Activated T-cell treated with anti-CD3 and anti-CD28 coated beads for 24 hours (primary cell): ENCODE results near the gene DTNA.

Source experiments
- DNase-seq: peaks from one replicate; pipeline ENCODE4 v3.0.0-alpha.2; 2020; ENCODE audit warnings: low read depth

The DTNA gene

GRCh38 chr18:34807106-34807796 is 97.2 kb downstream of the DTNA start:
- DNase-seq = no peak

GRCh38 chr18:34808389-34808788 is 98.3 kb downstream of the DTNA start:
- DNase-seq = no peak

GRCh38 chr18:34809451-34810072 is 99.5 kb downstream of the DTNA start:
- DNase-seq = no peak

- DNase-seq = no peak
Observed at GRCh38 chr18:34816183-34816582, 106.1 kb downstream of the DTNA start.

GRCh38 chr18:34817636-34818035 is 107.5 kb downstream of the DTNA start:
- no peak for DNase-seq

- DNase-seq = no peak
Observed at GRCh38 chr18:34818064-34818463, 108.0 kb downstream of the DTNA start.

GRCh38 chr18:34820360-34821065 is 110.4 kb downstream of the DTNA start:
- DNase-seq = no peak

GRCh38 chr18:34821669-34822210 is 111.6 kb downstream of the DTNA start:
- DNase-seq = no peak

GRCh38 chr18:34828093-34828492 is 118.0 kb downstream of the DTNA start:
- DNase-seq = no peak

- DNase-seq = no peak
Observed at GRCh38 chr18:34834897-34835296, 124.8 kb downstream of the DTNA start.

GRCh38 chr18:34835466-34835865 is 125.4 kb downstream of the DTNA start:
- no peak for DNase-seq

- no peak for DNase-seq
Observed at GRCh38 chr18:34837769-34838272, 127.7 kb downstream of the DTNA start.

- DNase-seq = no peak
Observed at GRCh38 chr18:34838669-34839068, 128.6 kb downstream of the DTNA start.

- no peak for DNase-seq
Observed at GRCh38 chr18:34840256-34840826, 130.2 kb downstream of the DTNA start.

- DNase-seq = no peak
Observed at GRCh38 chr18:34841891-34842290, 131.8 kb downstream of the DTNA start.

- no peak for DNase-seq
Observed at GRCh38 chr18:34844072-34844471, 134.0 kb downstream of the DTNA start.

- no peak for DNase-seq
Observed at GRCh38 chr18:34844732-34845459, 134.8 kb downstream of the DTNA start.

GRCh38 chr18:34847408-34847807 is 137.3 kb downstream of the DTNA start:
- DNase-seq = no peak

- DNase-seq = no peak
Observed at GRCh38 chr18:34848156-34848555, 138.1 kb downstream of the DTNA start.

GRCh38 chr18:34848695-34849094 is 138.6 kb downstream of the DTNA start:
- DNase-seq = no peak

GRCh38 chr18:34857320-34857719 is 147.2 kb downstream of the DTNA start:
- DNase-seq = no peak

- no peak for DNase-seq
Observed at GRCh38 chr18:34858188-34858587, 148.1 kb downstream of the DTNA start.
